ENCODE data around the gene GRID1. TPM values are rescaled to one million over a fixed set of nuclear protein-coding genes. Genes with fewer than 3 reads are reported as not detected.

GRID1 gene
- total and polyA plus RNA-seq, 9 of the 15 experiments (the other 6 are each of a cell fraction or from before 2014, with no cell fraction given) = 0.01 to 7.2 (median 1.2) TPM

GRCh38 chr10:86048973-86049372, 317.6 kb downstream of the GRID1 start (continued):
- TF ChIP-seq ZBTB12 (CRISPR knock-in tag; IDR thresholded peaks at IDR 0.05) (no peak), NFE2 (IDR thresholded peaks at IDR 0.05; ENCODE audit: low read depth) (no peak), ZNF354B (CRISPR knock-in tag; IDR thresholded peaks at IDR 0.05) (no peak), FOXM1 (IDR thresholded peaks at IDR 0.05; ENCODE audit: low read depth) (no peak), FOXM1 (CRISPR knock-in tag; IDR thresholded peaks at IDR 0.05; ENCODE audit: low read depth) (no peak), YY1 (IDR thresholded peaks at IDR 0.05; ENCODE audit: borderline replicate concordance in 1 of 3, control insufficient read depth in 1 of 3, extremely low read depth in 1 of 3, insufficient read depth in 3 of 3, insufficient read length in 1 of 3, insufficient replicate concordance in 2 of 3, low read depth in 1 of 3, low read length in 2 of 3) (no peak), NFIC (IDR thresholded peaks at IDR 0.05) (no peak)

- no peak for FAIRE-seq
- no TSS peak for BruUV-seq (replicated peaks)
- TF ChIP-seq ATF7 (IDR thresholded peaks at IDR 0.05) = peak; percentile 45; the same call in 1 of the 2 replicates
- no peak for TF ChIP-seq SMAD4 (CRISPR knock-in tag; conservative IDR thresholded peaks at IDR 0.05)
- TF ChIP-seq PRDM10 (IDR thresholded peaks at IDR 0.05; ENCODE audit: partially characterized antibody) = peak; percentile 95
- Histone ChIP-seq H3K9me1 (ENCODE audit: control insufficient read depth, insufficient read depth, low read length) (no peaks in the 10 kb centered on the region), H3K9me3 (replicated peaks; ENCODE audit: control insufficient read depth, insufficient read depth, low read depth, low read length) (no peaks in the 10 kb centered on the region), H3K79me2 (ENCODE audit: control insufficient read depth, insufficient read depth, low read length) (no peaks in the 10 kb centered on the region), H3K4me1 (replicated peaks in 1 of 2; ENCODE audit: control insufficient read depth in 2 of 2, insufficient read depth in 2 of 2, low read length in 2 of 2) (no peaks in the 10 kb centered on the region), H3K4me2 (ENCODE audit: insufficient read depth, low read length) (no peak overlapping the region), H3K4me3 (no peak overlapping the region), H3K36me3 (ENCODE audit: control insufficient read depth, insufficient read depth, low read length) (no peaks in the 10 kb centered on the region), H2AFZ (ENCODE audit: low read depth, low read length) (no peak overlapping the region), H3K9ac (ENCODE audit: insufficient read depth in 1 of 2, low read depth in 2 of 2, low read length in 2 of 2) (no peak overlapping the region), H4K20me1 (replicated peaks; ENCODE audit: control insufficient read depth, insufficient read depth, low read length) (no peaks in the 10 kb centered on the region), H3K27ac (ENCODE audit: extremely low read depth, low read depth, low read length) (no peak overlapping the region), H3K27me3 (ENCODE audit: control insufficient read depth in 2 of 2, insufficient read depth in 2 of 2, low read length in 2 of 2) (peaks cover 0 to 22% of the 10 kb centered on the region in 2 experiments; a peak in 3 of 5 replicates)
- CTCF ChIA-PET (ENCODE audit: low intra/inter-chr PET ratio) = no interaction called here
- in situ Hi-C loops (cut with MboI) (no loop called here), intact Hi-C loops (cut with micrococcal nuclease) (no loop called here)
- ATAC-seq = no peak
- POLR2A ChIA-PET = interaction anchor here (0.5 kb wide), 1 partner anchor 24 kb away, joined by 4 read pairs; no protein-coding TSS in a partner anchor
- DNase-seq (ENCODE audit: extremely low read depth in 1 of 4, low spot score in 3 of 4) = no peak
These were observed 318.0 kb downstream of the GRID1 start for GRCh38 chr10:86048571-86048970.
